H9 (cell line): ENCODE data around the gene TBC1D22A. TPM values are rescaled to one million over a fixed set of nuclear protein-coding genes. Genes with fewer than 3 reads are reported as not detected.

Experiments used
- DNase-seq: peaks from one replicate; pipeline ENCODE4 v3.0.0-alpha.2; 2017
- H2AFZ ChIP-seq: one replicate; pipeline ENCODE4 v1.6.1; 2013; ENCODE audit warnings: mild to moderate bottlenecking, low read length, control low read depth, moderate library complexity
- H2AK5ac ChIP-seq: 2 replicates; pipeline ENCODE4 v1.6.1; 2013; ENCODE audit warnings: low read length, control low read depth, mixed read lengths; ENCODE audit not compliant: insufficient read length
- H2BK120ac ChIP-seq: one replicate; pipeline ENCODE4 v1.6.1; 2013; ENCODE audit warnings: low read depth, mild to moderate bottlenecking, low read length, control low read depth, inconsistent platforms; ENCODE audit not compliant: poor library complexity, severe bottlenecking
- H2BK12ac ChIP-seq: 2 replicates; pipeline ENCODE4 v1.6.1; 2013; ENCODE audit warnings: low read length, control low read depth, mixed read lengths, low read depth; ENCODE audit not compliant: insufficient read length
- H2BK15ac ChIP-seq: 2 replicates; pipeline ENCODE4 v1.6.1; 2013; ENCODE audit warnings: low read depth, low read length, control low read depth
- H2BK20ac ChIP-seq: one replicate; pipeline ENCODE4 v1.6.1; 2013; ENCODE audit warnings: low read depth, mild to moderate bottlenecking, low read length, control low read depth, inconsistent platforms; ENCODE audit not compliant: poor library complexity, severe bottlenecking
- H2BK5ac ChIP-seq: 2 replicates; pipeline ENCODE4 v1.6.1; 2013; ENCODE audit warnings: low read length, control low read depth, mixed read lengths; ENCODE audit not compliant: insufficient read length
- H3K14ac ChIP-seq: 2 replicates; pipeline ENCODE4 v1.6.1; 2013; ENCODE audit warnings: low read length, control low read depth; ENCODE audit not compliant: insufficient read depth
- H3K18ac ChIP-seq: 2 replicates; pipeline ENCODE4 v1.6.1; 2013; ENCODE audit warnings: low read depth, mild to moderate bottlenecking, mixed read lengths, low read length, control low read depth; ENCODE audit not compliant: insufficient read length
- H3K23ac ChIP-seq: 2 replicates; pipeline ENCODE4 v1.6.1; 2013; ENCODE audit warnings: low read length, control low read depth, mixed read lengths, low read depth; ENCODE audit not compliant: insufficient read length
- H3K23me2 ChIP-seq: 2 replicates; pipeline ENCODE4 v1.6.1; 2013; ENCODE audit warnings: low read depth, mild to moderate bottlenecking, mixed read lengths, low read length, control low read depth; ENCODE audit not compliant: insufficient read length, poor library complexity, severe bottlenecking
- H3K27ac ChIP-seq: 2 replicates; pipeline ENCODE4 v1.5.1; 2013; ENCODE audit warnings: low read length, control low read depth, mixed read lengths, low read depth; ENCODE audit not compliant: insufficient read length
- H3K27me3 ChIP-seq: 2 replicates; pipeline ENCODE4 v1.6.1; 2013; ENCODE audit warnings: low read length, control low read depth, inconsistent platforms; ENCODE audit not compliant: insufficient read depth
- H3K4ac ChIP-seq: 2 replicates; pipeline ENCODE4 v1.6.1; 2013; ENCODE audit warnings: low read depth, mild to moderate bottlenecking, control low read depth, inconsistent platforms, low read length, moderate library complexity
- H3K4me1 ChIP-seq: 2 replicates; pipeline ENCODE4 v1.6.1; 2013; ENCODE audit warnings: low read length, control low read depth, inconsistent platforms; ENCODE audit not compliant: insufficient read depth
- H3K4me2 ChIP-seq: 2 replicates; pipeline ENCODE4 v1.6.1; 2013; ENCODE audit warnings: low read length, control low read depth, mixed read lengths; ENCODE audit not compliant: insufficient read length, insufficient read depth
- H3K56ac ChIP-seq: 2 replicates; pipeline ENCODE4 v1.6.1; 2013; ENCODE audit warnings: low read depth, mild to moderate bottlenecking, mixed read lengths, low read length, control low read depth; ENCODE audit not compliant: insufficient read length
- H3K79me1 ChIP-seq: 2 replicates; pipeline ENCODE4 v1.6.1; 2013; ENCODE audit warnings: low read depth, mild to moderate bottlenecking, moderate library complexity, low read length, control low read depth, inconsistent platforms; ENCODE audit not compliant: insufficient read depth, poor library complexity, severe bottlenecking
- H3K79me2 ChIP-seq: 2 replicates; pipeline ENCODE4 v1.6.1; 2013; ENCODE audit warnings: low read length, control low read depth, inconsistent platforms; ENCODE audit not compliant: insufficient read depth
- H3K9ac ChIP-seq: 2 replicates; pipeline ENCODE4 v1.6.1; 2013; ENCODE audit warnings: low read length, control low read depth, mixed read lengths; ENCODE audit not compliant: insufficient read length; ENCODE audit errors: extremely low read depth
- H3K9me3 ChIP-seq: one replicate; pipeline ENCODE4 v1.6.1; 2013; ENCODE audit warnings: low read depth, low read length, inconsistent platforms; ENCODE audit not compliant: control insufficient read depth
- H3T11ph ChIP-seq: one replicate; pipeline ENCODE4 v1.6.1; 2013; ENCODE audit warnings: mild to moderate bottlenecking, low read length, control low read depth, inconsistent platforms
- H4K20me1 ChIP-seq: one replicate; pipeline ENCODE4 v1.6.1; 2013; ENCODE audit not compliant: control insufficient read depth, insufficient read length, insufficient read depth
- H4K5ac ChIP-seq: 2 replicates; pipeline ENCODE4 v1.6.1; 2013; ENCODE audit warnings: low read depth, mild to moderate bottlenecking, mixed read lengths, low read length, control low read depth; ENCODE audit not compliant: insufficient read length
- H4K8ac ChIP-seq: replicated peaks from 2 replicates; pipeline ENCODE4 v1.6.1; 2013; ENCODE audit warnings: low read length, control low read depth, mixed read lengths, low read depth; ENCODE audit not compliant: insufficient read length
- H4K91ac ChIP-seq: 2 replicates; pipeline ENCODE4 v1.6.1; 2013; ENCODE audit warnings: low read depth, mild to moderate bottlenecking, moderate library complexity, mixed read lengths, low read length, control low read depth; ENCODE audit not compliant: insufficient read length
- H3K27ac Mint-ChIP-seq, 3 experiments: 2 replicates in 2 of 3; 3 replicates in 1 of 3; pipeline ENCODE4 v1.8.0; 2020 to 2021; ENCODE audit warnings: mixed read lengths in 3 of 3, mild to moderate bottlenecking in 1 of 3, moderate library complexity in 1 of 3
- H3K27me3 Mint-ChIP-seq: 2 replicates; pipeline ENCODE4 v1.8.0; 2021; ENCODE audit warnings: low read depth, mild to moderate bottlenecking, moderate library complexity, mixed read lengths
- H3K36me3 Mint-ChIP-seq, 3 experiments: 2 replicates in 2 of 3; 3 replicates in 1 of 3; pipeline ENCODE4 v1.8.0; 2020 to 2021; ENCODE audit warnings: low read depth in 3 of 3, mixed read lengths in 3 of 3; ENCODE audit not compliant: insufficient read depth in 1 of 3
- H3K4me1 Mint-ChIP-seq, 2 experiments: 2 replicates each; pipeline ENCODE4 v1.8.0; 2020; ENCODE audit warnings: mixed read lengths in 2 of 2
- H3K4me3 Mint-ChIP-seq, 2 experiments: 2 replicates in 1 of 2; 3 replicates in 1 of 2; pipeline ENCODE4 v1.8.0; 2020 to 2021; ENCODE audit warnings: mild to moderate bottlenecking in 2 of 2, mixed read lengths in 2 of 2, moderate library complexity in 1 of 2
- H3K9me3 Mint-ChIP-seq, 2 experiments: 2 replicates in 1 of 2; 3 replicates in 1 of 2; pipeline ENCODE4 v1.8.0; 2020; ENCODE audit warnings: mild to moderate bottlenecking in 2 of 2, mixed read lengths in 2 of 2, moderate library complexity in 1 of 2
- CTCF ChIP-seq: fragments of 200-600 bp; sonication (generic); conservative IDR thresholded peaks from 3 replicates; pipeline ENCODE4 v1.8.0; 2021; ENCODE audit warnings: antibody characterized with exemption, mild to moderate bottlenecking
- WGBS: extraction: QIAGEN DNeasy Blood & Tissue Kit; methylation state at CpG from one replicate; pipeline ENCODE4 v1.1.7; 2013; ENCODE audit warnings: missing lambda C conversion rate, low lambda C conversion rate, mixed read lengths; ENCODE audit not compliant: insufficient read length; ENCODE audit errors: extremely low coverage; 5-methylcytosine and 5-hydroxymethylcytosine counted together
- total RNA-seq: library from RNA; stranded (reverse); gene quantifications from 2 replicates; pipeline ENCODE4 v1.2.1, GENCODE V29; 2021

Gene TBC1D22A
- total RNA-seq, 1 experiment from 2014 or later, result 20.8 TPM

GRCh38 chr22:46754110-46754799 lies 8.2 kb upstream of the TBC1D22A start:
- H3K27me3 Mint-ChIP-seq, result peaks cover 17% of the 10 kb centered on the region
- WGBS, result no CpG with 5 or more reads among the region's 14 CpGs

More at GRCh38 chr22:46754110-46754799, 8.2 kb upstream of the TBC1D22A start:
- Histone ChIP-seq H3K27me3 (no peaks in the 10 kb centered on the region), H2BK20ac (no peak overlapping the region), H2BK120ac (no peak overlapping the region), H2BK5ac (no peak overlapping the region), H2AK5ac (no peak overlapping the region), H3K56ac (no peak overlapping the region), H3K9ac (no peak overlapping the region), H3K79me2 (no peaks in the 10 kb centered on the region), H4K5ac (no peak overlapping the region), H3K23me2 (no peaks in the 10 kb centered on the region), H2BK15ac (no peak overlapping the region), H2BK12ac (no peak overlapping the region), H3T11ph (no peak overlapping the region), H4K8ac (no peak overlapping the region), H2AFZ (no peak overlapping the region), H4K20me1 (no peaks in the 10 kb centered on the region), H3K4me2 (no peak overlapping the region), H3K4me1 (no peaks in the 10 kb centered on the region), H3K14ac (no peak overlapping the region), H3K27ac (no peak overlapping the region), H3K9me3 (no peaks in the 10 kb centered on the region), H3K79me1 (no peaks in the 10 kb centered on the region), H4K91ac (no peak overlapping the region), H3K18ac (no peak overlapping the region), H3K4ac (no peak overlapping the region), H3K23ac (no peak overlapping the region)
- DNase-seq, result no peak
- H3K4me1 Mint-ChIP-seq, result peaks cover 3 to 5% of the 10 kb centered on the region in 2 experiments; a peak in 3 of 4 replicates
- H3K36me3 Mint-ChIP-seq, result peaks cover 14 to 27% (median 18%) of the 10 kb centered on the region in 3 experiments
- no peak for TF ChIP-seq CTCF
- peaks cover 18 to 30% of the 10 kb centered on the region in 2 experiments for H3K9me3 Mint-ChIP-seq
- no peak overlapping the region for H3K27ac Mint-ChIP-seq
- H3K4me3 Mint-ChIP-seq, result no peak overlapping the region
